Cardiac septum (tissue), 1 donor: ENCODE measurements around the gene COA7. TPM values are rescaled to one million over a fixed set of nuclear protein-coding genes. Genes with fewer than 3 reads are reported as not detected.
"Not testable (repeated sequence)": the region's sequence is repeated elsewhere in the genome, so short reads cannot be mapped to it uniquely, and the experiment has no call there.

ENCODE experiments used
- DNase-seq: peaks from one replicate; pipeline ENCODE4 v3.0.0-alpha.2; 2020; ENCODE audit warnings: low spot score
- intact Hi-C: fragments of 100-400 bp; cut with DNase I; formaldehyde crosslinking; loops from one replicate; pipeline ENCODE4 v1.14.0; 2022
- total RNA-seq: library from RNA; stranded (reverse); fragmentation: NEBNext Ultra II Directional; extraction: Animal tissue kit (Norgen Biotek cat#: 25700); gene quantifications from one replicate; pipeline ENCODE4 v1.2.1, GENCODE V29; 2021
- donor health status: DM: no; HTN: no; CAD: no.

COA7 gene
- total RNA-seq, 1 donor from 2014 or later = 14.2 TPM

DNA sequence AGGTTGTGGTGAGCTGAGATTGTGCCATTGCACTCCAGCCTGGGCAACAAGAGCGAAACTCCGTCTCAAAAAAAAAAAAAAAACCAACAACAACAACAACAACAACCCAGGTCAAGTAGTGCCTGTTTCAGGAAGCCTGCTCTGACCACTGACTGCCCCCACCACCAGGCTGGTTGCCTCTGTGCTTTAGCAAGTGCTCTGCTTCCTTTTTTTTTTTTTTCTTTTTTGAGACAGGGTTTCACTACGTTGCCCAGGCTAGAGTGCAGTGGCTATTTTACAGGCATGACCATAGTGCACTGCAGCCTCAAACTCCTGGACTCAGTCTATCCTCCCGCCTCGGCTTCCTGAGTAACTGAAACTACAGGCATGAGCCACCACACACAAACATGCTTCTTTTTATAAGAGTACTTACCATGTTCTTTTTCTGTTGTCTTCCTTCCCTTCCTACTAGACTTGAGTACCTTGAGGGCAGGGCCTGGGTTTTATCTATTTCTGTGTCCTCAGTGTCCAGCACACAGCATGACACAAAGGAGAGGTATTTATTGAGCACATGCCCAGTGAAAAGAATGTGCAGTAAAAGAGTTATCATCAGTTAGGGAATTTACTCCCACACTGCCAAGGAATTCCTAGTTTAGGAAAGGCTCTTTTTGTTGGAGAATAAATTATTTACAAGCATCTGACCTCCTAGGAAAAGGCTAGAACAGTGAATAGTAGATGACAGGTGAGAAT is 9.9 kb upstream of the COA7 start:
- DNase-seq = no peak
- intact Hi-C loops = loop anchor here (10.0 kb wide), 1 partner anchor 477 kb away; no protein-coding TSS in a partner anchor

DNA sequence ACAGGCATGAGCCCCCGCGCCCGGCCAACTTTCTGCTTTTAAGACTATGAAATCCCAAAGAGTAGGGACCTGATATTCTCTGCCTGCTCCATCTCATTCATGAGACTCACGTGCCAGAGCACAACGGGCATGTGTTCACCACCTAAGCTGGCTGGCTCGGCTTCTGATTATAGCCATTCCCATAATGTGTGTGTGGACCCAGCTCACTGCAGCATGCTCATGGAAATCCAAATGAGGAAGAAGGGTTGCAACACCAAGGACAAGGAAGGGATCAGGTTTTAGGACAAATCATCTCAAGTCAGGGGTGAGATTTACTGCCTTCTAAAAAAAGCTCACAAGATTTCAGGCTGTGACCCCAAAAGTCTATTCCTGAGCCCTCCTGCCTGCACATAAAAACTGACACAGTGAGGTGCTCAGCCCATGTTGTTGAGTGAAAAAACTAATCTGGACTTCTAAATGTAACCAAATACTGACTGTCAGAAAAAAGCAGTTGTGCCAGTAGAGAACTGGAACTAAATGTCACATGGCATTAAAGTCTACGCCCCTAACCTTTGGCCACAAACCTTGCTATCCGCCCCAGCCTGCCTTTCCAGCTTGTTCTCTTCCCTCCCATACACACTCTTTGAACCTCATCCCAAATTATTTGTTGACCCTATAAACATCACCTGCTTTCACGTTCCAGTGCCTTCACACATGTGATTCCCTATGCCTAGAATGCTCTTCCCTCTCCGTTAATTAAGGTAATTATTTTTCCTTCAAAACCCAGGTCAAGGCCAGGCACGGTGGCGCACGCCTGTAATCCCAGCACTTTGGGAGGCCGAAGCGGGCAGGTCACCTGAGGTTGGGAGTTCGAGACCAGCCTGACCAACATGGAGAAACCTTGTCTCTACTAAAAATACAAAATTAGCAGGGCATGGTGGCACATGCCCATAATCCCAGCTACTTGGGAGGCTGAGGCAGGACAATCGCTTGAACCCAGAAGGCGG is 9.1 kb upstream of the COA7 start:
- no peak for DNase-seq
- intact Hi-C loops = loop anchor here (10.0 kb wide), 1 partner anchor 478 kb away; no protein-coding TSS in a partner anchor

DNA sequence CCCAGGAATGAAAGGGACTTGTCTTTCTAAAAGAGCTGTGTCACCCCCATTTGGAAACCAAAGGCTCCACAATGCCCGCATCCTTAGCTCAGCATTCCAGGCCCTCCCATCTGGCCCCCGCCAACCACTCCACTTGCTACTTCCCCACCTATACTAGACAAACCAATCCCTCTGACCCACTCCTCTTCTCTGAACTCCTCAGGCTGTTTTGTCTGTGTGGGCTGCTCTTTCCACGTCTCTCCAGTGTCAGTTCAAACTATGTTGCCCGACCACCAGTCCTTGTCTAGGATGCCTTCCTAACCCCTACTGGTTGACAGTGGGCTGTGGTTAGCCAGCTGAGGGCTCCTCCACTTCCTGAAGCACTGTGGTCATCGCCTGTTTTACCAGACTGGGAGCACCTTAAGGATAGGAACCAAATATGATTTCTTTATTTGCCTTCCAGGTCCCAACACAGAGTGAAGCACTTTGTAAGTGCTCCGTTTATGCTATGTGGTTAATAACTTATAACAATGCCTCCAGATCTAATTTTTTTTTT is 8.1 kb upstream of the COA7 start:
- no peak for DNase-seq
- intact Hi-C loops = loop anchor here (10.0 kb wide), 1 partner anchor 479 kb away; no protein-coding TSS in a partner anchor

DNA sequence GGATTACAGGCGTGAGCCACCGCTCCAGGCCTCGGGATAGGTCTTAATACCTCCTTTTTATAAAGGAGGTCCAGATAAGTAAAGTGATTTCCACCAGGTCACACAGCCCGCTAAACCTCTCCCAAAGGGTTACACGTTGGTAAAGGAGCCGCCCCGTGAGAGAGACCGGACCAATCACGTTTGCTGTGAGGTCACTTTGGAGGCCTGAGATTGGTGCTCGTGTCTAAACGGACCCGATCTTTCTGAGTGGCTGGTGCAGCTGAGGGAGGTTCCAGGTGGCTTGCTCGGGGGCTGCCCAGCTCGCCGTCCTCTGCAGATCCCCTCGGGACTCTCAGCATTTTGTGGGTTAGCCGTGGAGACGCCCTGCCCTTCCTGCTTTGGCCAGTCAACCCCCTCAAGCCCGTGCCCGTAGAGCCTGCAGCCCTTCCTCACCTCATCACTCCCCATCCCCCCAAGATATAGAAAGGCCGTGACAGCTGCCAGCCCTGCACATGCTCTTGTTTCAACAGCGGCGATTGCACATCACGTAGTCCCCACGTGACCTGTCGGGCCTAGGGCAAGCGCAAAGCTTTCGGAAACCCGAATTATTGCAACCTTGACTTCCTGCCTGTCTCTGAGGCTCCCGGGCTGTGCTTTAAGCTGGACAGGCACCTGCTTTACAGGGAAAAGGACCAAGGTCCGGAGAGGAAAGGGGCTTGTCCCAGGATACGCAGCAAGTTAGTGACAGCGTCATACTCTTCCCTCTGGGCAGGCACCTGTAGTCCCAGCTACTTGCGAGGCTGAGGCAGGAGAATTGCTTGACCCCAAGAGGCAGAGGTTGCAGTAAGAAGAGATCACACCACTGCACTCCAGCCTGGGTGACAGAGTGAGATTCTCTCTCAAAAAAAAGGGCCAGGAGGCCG is 5.0 kb upstream of the COA7 start:
- intact Hi-C loops = loop anchor here (2.0 to 10.0 kb wide), 2 partner anchors 24 to 482 kb away; partner anchors contain the start of gene ZYG11B

DNA sequence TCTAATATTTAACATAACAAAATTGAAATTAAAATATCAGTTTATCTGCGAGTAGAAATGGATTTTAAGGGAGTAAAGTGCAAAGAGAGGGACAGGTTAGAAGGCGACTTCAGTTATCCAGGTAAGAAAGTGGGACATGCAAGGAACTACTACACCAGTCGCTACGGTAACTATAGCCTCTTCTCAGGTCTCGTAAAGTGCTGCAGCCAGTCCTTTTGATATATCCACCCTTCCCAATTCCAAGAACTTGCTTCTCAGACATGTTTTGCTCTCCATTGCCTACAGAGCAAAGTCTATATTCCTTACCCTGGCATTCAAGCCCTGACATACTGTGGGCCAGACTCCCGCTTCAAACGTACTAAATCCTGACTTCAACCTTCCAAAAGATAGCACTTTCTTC is 2.5 kb downstream of the COA7 start:
- intact Hi-C loops = loop anchor here (5.0 kb wide), 2 partner anchors 143 to 328 kb away; partner anchors contain the start of genes CC2D1B and TUT4
- no peak for DNase-seq

More for the DNA sequence above, 5.0 kb upstream of the COA7 start:
- DNase-seq = peak; percentile 96

DNA sequence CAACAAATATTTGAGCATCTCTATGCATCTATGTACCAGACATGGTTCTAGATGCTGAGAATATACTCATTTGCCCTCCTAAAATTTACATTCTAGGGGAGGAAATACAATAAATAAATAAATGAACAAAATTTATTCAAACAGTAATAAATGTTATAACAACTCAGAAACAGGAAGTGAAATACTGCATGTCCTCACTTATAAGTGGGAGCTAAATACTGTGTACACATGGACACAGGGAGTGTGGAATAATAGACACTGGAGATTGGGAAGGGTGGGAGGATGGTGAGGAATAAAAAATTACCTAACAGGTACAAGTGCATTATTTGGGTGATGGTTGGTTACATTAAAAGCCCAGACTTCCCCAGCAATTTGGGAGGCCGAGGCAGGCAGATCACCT is 4.3 kb downstream of the COA7 start:
- intact Hi-C loops = no loop called here
- DNase-seq = no peak

DNA sequence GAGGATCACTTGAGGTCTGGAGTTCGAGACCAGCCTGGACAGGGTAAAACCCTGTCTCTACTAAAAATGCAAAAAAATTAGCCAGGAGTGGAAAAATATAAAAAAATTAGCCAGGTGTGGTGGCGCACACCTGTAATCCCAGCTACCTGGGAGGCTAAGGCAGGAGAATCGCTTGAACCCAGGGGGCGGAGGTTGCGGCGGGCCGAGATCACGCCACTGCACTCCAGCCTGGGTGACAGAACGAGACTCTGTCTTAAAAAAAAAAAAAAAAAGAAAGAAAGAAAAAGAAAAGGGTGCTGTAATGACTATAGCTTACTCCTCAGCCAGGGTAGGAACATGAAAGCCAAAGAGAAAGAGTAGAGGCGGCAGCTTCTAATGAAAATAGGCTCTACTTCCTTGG is 4.8 kb downstream of the COA7 start:
- intact Hi-C loops, DNase-seq: not testable (repeated sequence)

DNA sequence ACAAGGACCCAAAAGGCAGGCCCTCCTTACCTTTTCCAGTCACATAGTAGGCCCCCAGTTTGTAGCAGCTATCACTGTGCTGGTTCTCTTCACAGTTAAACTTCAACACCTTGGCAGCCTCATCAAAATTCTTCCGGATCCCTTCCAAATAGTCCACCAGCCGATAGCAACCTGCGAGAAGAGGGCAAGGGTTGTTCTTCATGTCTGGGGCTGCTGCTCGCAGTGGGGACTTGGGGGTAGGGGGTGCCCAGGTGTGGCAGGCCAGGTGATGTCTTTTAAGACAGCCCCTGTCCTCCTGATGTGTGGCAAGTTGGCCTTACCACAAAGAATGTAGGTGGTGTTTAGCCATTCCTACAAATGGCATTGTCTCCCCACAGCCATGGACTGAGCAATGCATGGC is 5.5 kb downstream of the COA7 start:
- intact Hi-C loops = no loop called here
- DNase-seq = no peak

DNA sequence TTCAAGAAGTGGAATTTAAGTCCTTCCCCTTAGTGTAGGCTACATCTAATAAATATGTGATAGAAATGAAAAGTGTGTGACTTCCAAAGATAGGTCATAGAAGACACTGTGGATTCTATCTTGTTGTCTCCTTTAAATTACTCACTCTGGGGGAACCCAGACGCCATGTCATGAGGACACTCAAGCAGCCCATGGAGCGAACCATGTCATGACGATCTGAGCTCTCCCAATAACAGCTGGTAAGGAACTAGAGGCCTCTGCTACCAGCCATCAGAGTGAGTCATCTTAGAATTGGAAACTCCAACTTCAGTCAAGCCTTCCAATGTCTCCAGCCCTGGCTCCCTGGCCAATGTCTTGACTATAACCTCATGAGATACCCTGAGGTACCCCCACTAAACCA is 6.3 kb downstream of the COA7 start:
- no peak for DNase-seq
- intact Hi-C loops = no loop called here

DNA sequence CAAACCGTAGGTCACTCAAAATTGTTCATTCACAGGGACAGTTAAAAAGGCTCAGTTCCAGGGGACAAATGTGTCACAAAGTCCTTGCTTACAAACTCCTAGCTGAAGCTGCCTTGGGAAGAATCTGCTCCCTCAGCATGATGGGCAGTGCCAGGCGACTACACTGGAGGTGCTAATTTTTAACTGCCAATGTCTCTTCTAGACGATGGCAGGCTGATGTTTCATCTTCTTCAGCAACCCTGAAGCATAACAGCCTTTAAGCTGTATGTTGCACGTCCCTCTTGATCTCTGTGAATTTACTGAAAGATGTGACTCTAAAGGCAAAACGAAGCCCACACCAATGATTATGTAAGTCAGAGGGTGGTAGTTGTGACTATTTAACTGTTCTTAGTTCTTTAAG is 11.3 kb downstream of the COA7 start:
- intact Hi-C loops = loop anchor here (5.0 to 10.0 kb wide), 2 partner anchors 282 to 560 kb away; partner anchors contain the start of genes ORC1 and PRPF38A

DNA sequence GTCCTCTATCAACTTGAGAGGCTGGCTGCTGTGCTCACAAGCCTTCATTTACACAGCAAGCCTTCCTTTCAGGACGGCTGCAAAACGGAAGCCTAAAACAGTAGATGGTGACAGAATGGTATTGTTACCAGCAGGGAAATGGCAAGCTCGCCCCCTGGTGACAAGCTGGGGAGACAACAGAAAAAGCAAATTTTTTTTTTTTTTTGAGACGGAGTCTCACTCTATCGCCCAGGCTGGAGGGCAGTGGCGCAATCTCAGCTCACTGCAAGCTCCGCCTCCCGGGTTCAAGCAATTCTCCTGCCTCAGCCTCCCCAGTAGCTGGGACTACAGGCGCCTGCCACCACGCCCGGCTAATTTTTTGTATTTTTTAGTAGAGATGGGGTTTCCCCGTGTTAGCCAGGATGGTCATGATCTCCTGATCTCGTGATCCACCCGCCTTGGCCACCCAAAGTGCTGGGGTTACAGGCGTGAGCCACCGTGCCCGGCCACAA is 11.8 kb downstream of the COA7 start:
- peak; percentile 81 for DNase-seq
- intact Hi-C loops = loop anchor here (5.0 to 10.0 kb wide), 2 partner anchors 282 to 559 kb away; partner anchors contain the start of genes ORC1 and PRPF38A

More for the DNA sequence above, 11.3 kb downstream of the COA7 start:
- no peak for DNase-seq

DNA sequence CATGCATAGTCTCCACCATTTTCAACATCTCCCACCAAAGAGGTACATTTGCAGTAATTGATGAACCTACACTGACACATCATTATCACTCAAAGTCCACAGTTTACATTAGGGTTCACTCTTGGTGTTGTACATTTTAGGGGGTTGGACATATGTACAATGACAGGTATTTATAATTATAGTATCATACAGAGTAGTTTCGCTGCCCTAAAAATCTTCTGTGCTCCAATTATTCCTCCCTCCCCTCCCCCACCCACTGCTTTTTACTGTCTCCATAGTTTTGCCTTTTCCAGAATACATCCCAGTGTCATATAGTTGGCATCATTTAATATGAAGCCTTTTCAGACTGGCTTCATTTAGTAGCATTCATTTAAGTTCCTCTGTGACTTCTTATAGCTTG is 13.6 kb downstream of the COA7 start:
- intact Hi-C loops = loop anchor here (10.0 kb wide), 1 partner anchor 280 kb away; the partner anchor contains the start of genes ORC1 and PRPF38A
- DNase-seq = no peak

DNA sequence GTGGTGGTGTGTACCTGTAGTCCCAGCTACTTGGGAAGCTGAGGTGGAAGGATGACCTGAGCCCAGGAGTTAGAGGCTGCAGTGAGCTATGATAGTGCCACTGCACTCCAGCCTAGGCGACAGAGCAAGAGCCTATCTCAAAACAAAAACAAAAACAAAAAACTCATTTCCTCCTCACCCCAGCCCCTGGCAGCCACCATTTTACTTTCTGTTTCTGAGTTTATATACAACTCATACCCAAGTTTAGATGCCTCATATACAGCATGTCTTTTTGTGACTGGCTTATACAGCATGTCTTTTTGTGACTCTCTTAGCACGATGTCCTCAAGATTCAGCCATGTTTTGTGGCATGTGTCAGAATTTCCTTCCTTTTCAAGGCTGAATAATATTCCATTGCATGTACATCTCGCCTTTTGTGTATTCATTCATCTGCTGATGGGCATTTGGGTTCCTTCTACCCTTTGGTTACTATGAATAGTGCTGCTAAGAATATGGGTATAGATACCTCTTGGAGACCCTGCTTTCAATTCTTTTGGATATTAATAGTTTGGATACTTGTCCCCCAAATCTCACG is 14.7 kb downstream of the COA7 start:
- intact Hi-C loops = loop anchor here (10.0 kb wide), 1 partner anchor 279 kb away; the partner anchor contains the start of genes ORC1 and PRPF38A
- DNase-seq = no peak

DNA sequence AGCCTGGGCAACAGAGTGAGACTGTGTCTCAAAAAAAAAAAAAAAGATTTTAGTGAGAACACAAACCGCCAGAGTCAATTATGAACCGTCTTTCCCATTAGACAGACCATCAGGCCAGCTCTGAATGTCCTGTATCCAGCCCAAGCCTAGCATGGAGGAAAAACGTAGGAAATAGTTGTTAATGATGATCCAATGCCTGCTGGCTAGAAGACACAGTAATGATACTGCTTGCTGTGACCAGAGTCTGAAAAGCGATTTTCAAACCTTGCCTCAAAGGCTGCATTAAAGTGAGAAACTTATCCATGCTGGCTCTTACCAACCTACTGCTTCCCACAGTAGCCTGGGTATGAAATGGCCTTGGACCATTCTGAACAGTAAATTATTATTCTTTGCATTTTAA is 17.0 kb downstream of the COA7 start:
- intact Hi-C loops = loop anchor here (10.0 kb wide), 1 partner anchor 276 kb away; the partner anchor contains the start of genes ORC1 and PRPF38A
- no peak for DNase-seq

DNA sequence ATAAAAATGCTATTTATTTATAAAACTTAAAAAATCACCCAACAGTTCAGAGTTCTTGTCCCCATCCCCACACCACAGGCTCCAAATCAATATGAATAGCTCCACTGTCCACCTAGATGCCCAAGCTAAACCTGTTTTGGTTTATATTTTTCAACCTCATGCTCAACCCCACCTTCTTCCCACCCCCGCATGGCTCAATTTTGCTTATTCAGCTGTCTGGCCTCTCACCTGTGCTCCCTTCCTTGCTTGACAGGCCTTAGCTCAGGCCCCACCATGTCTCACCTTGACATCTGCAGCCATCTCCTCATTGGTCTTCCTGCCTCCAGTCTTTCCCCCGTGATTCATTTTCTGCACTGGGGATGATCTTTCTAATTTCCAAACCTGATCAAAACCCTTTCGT is 17.8 kb downstream of the COA7 start:
- DNase-seq = no peak
- intact Hi-C loops = loop anchor here (10.0 kb wide), 1 partner anchor 276 kb away; the partner anchor contains the start of genes ORC1 and PRPF38A

DNA sequence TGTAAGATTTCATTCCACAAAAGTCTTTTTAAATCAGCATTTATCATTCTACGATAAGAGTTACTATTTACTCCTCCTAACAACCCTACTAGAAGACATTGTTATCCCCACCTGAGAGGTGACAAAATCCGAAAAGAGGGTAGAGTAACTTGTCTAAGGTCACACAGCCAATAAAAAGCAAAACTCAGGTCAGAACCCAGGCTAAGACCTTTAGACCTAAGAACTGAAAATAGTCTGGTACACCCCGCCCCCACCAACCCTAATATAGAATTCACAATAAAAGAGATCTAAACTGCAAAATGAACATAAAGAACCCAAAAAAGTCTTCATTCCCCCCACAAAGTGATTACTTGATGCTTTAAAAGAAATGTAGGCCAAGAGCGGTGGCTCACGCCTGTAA is 18.6 kb downstream of the COA7 start:
- intact Hi-C loops = no loop called here
- no peak for DNase-seq

DNA sequence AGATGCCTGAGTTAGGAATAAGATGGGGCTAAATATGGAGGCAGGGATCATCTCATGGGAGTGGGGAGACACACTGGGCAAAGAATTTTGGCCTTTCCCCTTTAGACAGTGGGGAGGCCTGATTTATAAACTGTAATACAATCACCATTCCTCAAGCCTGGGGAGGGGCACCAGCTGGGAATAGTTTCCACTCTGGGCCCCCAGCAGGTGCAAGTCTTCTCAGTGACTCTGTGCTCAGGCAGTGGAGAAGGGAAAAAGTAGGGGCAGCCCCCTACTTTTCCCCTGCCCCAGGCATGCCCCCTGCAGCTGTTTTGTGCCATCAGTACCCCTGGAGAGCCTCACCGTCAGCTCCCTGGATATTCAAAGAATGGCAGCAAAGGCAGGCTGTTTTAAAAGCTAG is 19.1 kb downstream of the COA7 start:
- DNase-seq = no peak
- intact Hi-C loops = no loop called here
